ENCODE data around the gene ZKSCAN2. TPM values are rescaled to one million over a fixed set of nuclear protein-coding genes. Genes with fewer than 3 reads are reported as not detected.

Gene ZKSCAN2
- total RNA-seq, 1 donor from 2014 or later = 11.9 TPM

- Mint-ChIP-seq H3K4me3 (no peak overlapping the region), H3K9me3 (no peaks in the 10 kb centered on the region), H3K4me1 (no peaks in the 10 kb centered on the region), H3K27ac (no peak overlapping the region), H3K36me3 (peaks cover 8% of the 10 kb centered on the region), H3K27me3 (ENCODE audit: insufficient read depth, low read depth) (no peaks in the 10 kb centered on the region)
- DNase-seq (ENCODE audit: low spot score) = no peak
- no peaks in the 10 kb centered on the region for H3K9me3 ChIP-seq (ENCODE audit: low read depth)
- no peaks in the 10 kb centered on the region for H3K27me3 ChIP-seq
- H3K36me3 ChIP-seq = no peaks in the 10 kb centered on the region
- H3K9ac ChIP-seq = no peak overlapping the region
- no peak overlapping the region for H2AFZ ChIP-seq (replicated peaks)
- no peaks in the 10 kb centered on the region for H3K4me1 ChIP-seq
- no peaks in the 10 kb centered on the region for H3F3A ChIP-seq (ENCODE audit: low read depth)
- no peaks in the 10 kb centered on the region for H3K79me2 ChIP-seq (ENCODE audit: low read depth)
- no peaks in the 10 kb centered on the region for H4K20me1 ChIP-seq (ENCODE audit: low read depth)
- no peak for TF ChIP-seq EZH2phosphoT487 (IDR thresholded peaks at IDR 0.05)
- TF ChIP-seq EZH2 (IDR thresholded peaks at IDR 0.05) = no peak
- TF ChIP-seq, protein P1, sequence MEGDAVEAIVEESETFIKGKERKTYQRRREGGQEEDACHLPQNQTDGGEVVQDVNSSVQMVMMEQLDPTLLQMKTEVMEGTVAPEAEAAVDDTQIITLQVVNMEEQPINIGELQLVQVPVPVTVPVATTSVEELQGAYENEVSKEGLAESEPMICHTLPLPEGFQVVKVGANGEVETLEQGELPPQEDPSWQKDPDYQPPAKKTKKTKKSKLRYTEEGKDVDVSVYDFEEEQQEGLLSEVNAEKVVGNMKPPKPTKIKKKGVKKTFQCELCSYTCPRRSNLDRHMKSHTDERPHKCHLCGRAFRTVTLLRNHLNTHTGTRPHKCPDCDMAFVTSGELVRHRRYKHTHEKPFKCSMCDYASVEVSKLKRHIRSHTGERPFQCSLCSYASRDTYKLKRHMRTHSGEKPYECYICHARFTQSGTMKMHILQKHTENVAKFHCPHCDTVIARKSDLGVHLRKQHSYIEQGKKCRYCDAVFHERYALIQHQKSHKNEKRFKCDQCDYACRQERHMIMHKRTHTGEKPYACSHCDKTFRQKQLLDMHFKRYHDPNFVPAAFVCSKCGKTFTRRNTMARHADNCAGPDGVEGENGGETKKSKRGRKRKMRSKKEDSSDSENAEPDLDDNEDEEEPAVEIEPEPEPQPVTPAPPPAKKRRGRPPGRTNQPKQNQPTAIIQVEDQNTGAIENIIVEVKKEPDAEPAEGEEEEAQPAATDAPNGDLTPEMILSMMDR (IDR thresholded peaks at IDR 0.05) = no peak
- H3K27ac ChIP-seq = no peak overlapping the region
- no peak overlapping the region for H3K4me2 ChIP-seq
- H3K4me3 ChIP-seq = no peak overlapping the region
These were observed 39.6 kb upstream of the ZKSCAN2 start for GRCh38 chr16:25297151-25297787.

DNA sequence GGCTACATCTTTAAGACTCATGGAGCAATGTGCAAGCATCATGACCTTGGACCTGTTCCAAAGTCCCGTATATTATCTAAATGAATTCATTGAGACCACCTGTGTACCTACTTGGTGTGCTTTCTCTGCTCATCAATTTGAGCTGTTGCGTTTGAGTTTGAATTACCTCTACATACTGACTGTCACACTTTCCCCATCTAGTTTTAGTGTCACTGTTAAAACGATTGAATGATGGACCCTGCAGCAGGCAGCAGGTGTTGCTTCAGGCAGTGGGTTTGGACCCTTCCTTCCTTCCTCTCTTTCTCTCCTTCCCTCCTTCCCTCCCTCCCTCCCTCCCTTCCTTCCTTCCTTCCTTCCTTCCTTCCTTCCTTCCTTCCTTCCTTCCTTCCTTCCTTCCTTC is 33.9 kb upstream of the ZKSCAN2 start:
- Histone ChIP-seq H3K4me3 (no peak overlapping the region), H3F3A (ENCODE audit: low read depth) (no peaks in the 10 kb centered on the region), H3K9ac (no peak overlapping the region), H3K4me2 (no peak overlapping the region), H3K79me2 (ENCODE audit: low read depth) (no peaks in the 10 kb centered on the region), H3K27me3 (no peaks in the 10 kb centered on the region), H3K27ac (no peak overlapping the region), H3K36me3 (no peaks in the 10 kb centered on the region), H3K4me1 (no peaks in the 10 kb centered on the region), H2AFZ (replicated peaks) (no peak overlapping the region), H3K9me3 (ENCODE audit: low read depth) (no peaks in the 10 kb centered on the region), H4K20me1 (ENCODE audit: low read depth) (no peaks in the 10 kb centered on the region)
- TF ChIP-seq EZH2 (IDR thresholded peaks at IDR 0.05) (no peak), EZH2phosphoT487 (IDR thresholded peaks at IDR 0.05) (no peak)
- TF ChIP-seq, protein P1 (IDR thresholded peaks at IDR 0.05) = no peak
- Mint-ChIP-seq H3K9me3 (no peaks in the 10 kb centered on the region), H3K4me3 (no peak overlapping the region), H3K27ac (no peak overlapping the region), H3K36me3 (peaks cover 25% of the 10 kb centered on the region), H3K4me1 (no peaks in the 10 kb centered on the region), H3K27me3 (ENCODE audit: insufficient read depth, low read depth) (no peaks in the 10 kb centered on the region)
- no peak for DNase-seq (ENCODE audit: low spot score)

GRCh38 chr16:25289466-25289865 is 31.8 kb upstream of the ZKSCAN2 start:
- no peaks in the 10 kb centered on the region for H3K36me3 ChIP-seq
- no peaks in the 10 kb centered on the region for H3K9me3 ChIP-seq (ENCODE audit: low read depth)
- no peaks in the 10 kb centered on the region for H3K4me1 Mint-ChIP-seq
- no peaks in the 10 kb centered on the region for H3K79me2 ChIP-seq (ENCODE audit: low read depth)
- H2AFZ ChIP-seq (replicated peaks) = no peak overlapping the region
- peaks cover 2% of the 10 kb centered on the region for H3K9me3 Mint-ChIP-seq
- H3K4me3 ChIP-seq = no peak overlapping the region
- no peaks in the 10 kb centered on the region for H3K27me3 ChIP-seq
- no peak for DNase-seq (ENCODE audit: low spot score)
- no peaks in the 10 kb centered on the region for H4K20me1 ChIP-seq (ENCODE audit: low read depth)
- H3K36me3 Mint-ChIP-seq = peaks cover 25% of the 10 kb centered on the region
- no peak overlapping the region for H3K27ac ChIP-seq
- no peak overlapping the region for H3K4me3 Mint-ChIP-seq
- no peaks in the 10 kb centered on the region for H3K27me3 Mint-ChIP-seq (ENCODE audit: insufficient read depth, low read depth)
- TF ChIP-seq EZH2phosphoT487 (IDR thresholded peaks at IDR 0.05) (no peak), EZH2 (IDR thresholded peaks at IDR 0.05) (no peak)
- TF ChIP-seq, protein P1 (IDR thresholded peaks at IDR 0.05) = no peak
- no peak overlapping the region for H3K9ac ChIP-seq
- H3K4me1 ChIP-seq = no peaks in the 10 kb centered on the region
- H3F3A ChIP-seq (ENCODE audit: low read depth) = no peaks in the 10 kb centered on the region
- no peak overlapping the region for H3K27ac Mint-ChIP-seq
- H3K4me2 ChIP-seq = no peak overlapping the region
